ENCODE data around the gene SORCS1. TPM values are rescaled to one million over a fixed set of nuclear protein-coding genes. Genes with fewer than 3 reads are reported as not detected.

SORCS1 gene
- polyA plus RNA-seq, 6 donors from 2014 or later = not detected

DNA sequence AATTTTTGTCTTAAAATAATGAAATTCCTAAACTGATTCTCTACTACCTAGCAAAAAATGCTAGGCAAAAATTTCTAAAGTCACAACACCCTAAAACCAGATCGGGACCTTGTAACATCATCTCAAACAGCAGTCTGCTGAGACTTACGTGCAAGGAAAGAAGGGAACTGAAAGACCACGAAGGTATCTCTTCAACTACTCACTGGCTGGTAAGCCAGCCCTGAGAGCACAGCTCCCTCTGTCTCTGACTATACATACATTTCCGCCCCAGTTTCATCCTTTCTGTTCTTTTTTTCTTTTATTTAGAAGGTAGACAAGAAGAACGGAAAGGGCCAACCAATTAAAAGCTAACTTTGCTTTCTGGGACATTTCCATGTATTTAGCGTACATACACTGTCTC lies 15.6 kb downstream of the SORCS1 start:
- no peak for ATAC-seq (ENCODE audit: low read depth in 2 of 2)
- H3K9me3 Mint-ChIP-seq = peaks cover 11 to 43% (median 20%) of the 10 kb centered on the region in 7 donors
- no peak overlapping the region for H3K27ac Mint-ChIP-seq

DNA sequence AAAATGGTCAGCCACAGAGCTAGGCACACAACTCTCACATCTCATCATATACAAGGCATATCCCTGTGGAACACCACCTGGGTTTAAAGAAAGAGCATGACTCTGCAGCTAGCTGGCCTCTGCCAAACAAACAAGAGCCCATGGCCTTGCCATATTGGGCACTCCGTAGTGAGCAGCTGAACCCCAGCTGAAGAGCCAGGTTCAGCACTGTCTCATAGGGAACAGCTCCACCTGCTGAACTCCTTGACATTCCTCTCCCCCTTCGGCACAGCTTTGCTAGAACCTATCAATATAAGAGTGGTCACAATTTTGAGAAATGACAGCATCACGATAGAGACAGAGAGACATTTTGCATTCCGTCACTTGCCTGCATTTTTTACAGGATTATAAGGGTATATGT lies 20.0 kb downstream of the SORCS1 start:
- no peaks in the 10 kb centered on the region for H3K4me1 Mint-ChIP-seq
- H3K36me3 Mint-ChIP-seq = no peaks in the 10 kb centered on the region
- H3K27me3 Mint-ChIP-seq = no peaks in the 10 kb centered on the region
- DNase-seq (no peak), ATAC-seq (ENCODE audit: low read depth in 2 of 2) (no peak)
- no peak overlapping the region for H3K4me3 Mint-ChIP-seq
- no peak overlapping the region for H3K27ac Mint-ChIP-seq
- peaks cover 0 to 12% (median 0%) of the 10 kb centered on the region in 7 donors for H3K9me3 Mint-ChIP-seq

More for the DNA sequence above, 15.6 kb downstream of the SORCS1 start:
- Mint-ChIP-seq H3K4me1 (peaks cover 0 to 4% (median 0%) of the 10 kb centered on the region in 3 donors), H3K4me3 (no peak overlapping the region), H3K36me3 (peaks cover 5 to 25% of the 10 kb centered on the region in 2 donors), H3K27me3 (no peaks in the 10 kb centered on the region)
- DNase-seq = no peak

DNA sequence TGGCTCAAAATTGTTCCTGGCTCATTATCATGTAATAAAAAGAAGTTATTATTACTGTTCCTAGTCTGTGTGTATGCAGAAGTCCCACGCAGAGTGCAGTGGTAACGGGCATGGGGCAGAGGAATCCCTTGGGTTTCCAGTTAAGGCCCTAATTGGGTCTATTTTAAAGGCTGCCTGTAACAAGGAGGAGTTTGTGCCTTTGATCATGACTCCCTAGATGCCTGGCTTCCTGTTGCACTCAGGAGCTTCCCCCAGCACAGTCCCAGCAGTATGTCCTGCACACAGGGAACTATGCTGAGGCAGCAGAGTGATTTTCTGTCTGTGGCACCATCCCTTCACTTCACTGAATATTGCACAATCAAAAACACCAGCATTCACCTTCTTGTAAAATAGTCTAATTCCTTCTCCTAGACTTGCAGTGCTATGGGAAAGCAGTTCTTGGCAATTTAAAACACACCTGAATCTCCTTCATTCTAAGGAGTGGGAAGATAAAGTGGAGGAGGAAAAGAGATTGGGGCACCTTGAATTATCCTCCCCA lies 22.9 kb downstream of the SORCS1 start:
- Mint-ChIP-seq H3K27ac (no peak overlapping the region), H3K27me3 (no peaks in the 10 kb centered on the region), H3K4me3 (no peak overlapping the region), H3K36me3 (no peaks in the 10 kb centered on the region), H3K4me1 (no peaks in the 10 kb centered on the region), H3K9me3 (peaks cover 0 to 4% (median 0%) of the 10 kb centered on the region in 7 donors)
- ATAC-seq (ENCODE audit: low read depth in 2 of 2) = no peak
- no peak for DNase-seq

DNA sequence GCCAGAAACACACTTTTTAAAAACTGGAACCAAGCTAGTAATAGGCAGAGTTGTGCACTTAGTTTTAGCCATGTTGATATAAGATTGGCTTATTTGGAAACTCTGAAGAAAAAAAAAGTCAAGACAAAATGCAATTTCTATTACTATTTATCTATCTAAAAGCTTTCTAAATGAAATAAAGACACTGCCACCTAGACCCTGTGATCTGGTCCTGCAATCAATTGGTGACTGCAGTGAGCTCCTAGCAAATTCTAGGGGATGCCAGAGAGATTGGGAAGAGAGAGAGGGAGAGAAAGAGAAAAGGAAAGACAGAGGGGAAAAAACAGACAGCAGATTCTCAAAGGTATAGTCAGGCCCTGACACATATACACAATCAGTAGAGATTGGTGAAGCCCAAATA lies 25.3 kb downstream of the SORCS1 start:
- peaks cover 0 to 5% (median 0%) of the 10 kb centered on the region in 7 donors for H3K9me3 Mint-ChIP-seq
- H3K4me1 Mint-ChIP-seq = no peaks in the 10 kb centered on the region
- DNase-seq (no peak), ATAC-seq (ENCODE audit: low read depth in 2 of 2) (no peak)
- no peaks in the 10 kb centered on the region for H3K27me3 Mint-ChIP-seq
- no peaks in the 10 kb centered on the region for H3K36me3 Mint-ChIP-seq
- H3K4me3 Mint-ChIP-seq = no peak overlapping the region
- no peak overlapping the region for H3K27ac Mint-ChIP-seq

DNA sequence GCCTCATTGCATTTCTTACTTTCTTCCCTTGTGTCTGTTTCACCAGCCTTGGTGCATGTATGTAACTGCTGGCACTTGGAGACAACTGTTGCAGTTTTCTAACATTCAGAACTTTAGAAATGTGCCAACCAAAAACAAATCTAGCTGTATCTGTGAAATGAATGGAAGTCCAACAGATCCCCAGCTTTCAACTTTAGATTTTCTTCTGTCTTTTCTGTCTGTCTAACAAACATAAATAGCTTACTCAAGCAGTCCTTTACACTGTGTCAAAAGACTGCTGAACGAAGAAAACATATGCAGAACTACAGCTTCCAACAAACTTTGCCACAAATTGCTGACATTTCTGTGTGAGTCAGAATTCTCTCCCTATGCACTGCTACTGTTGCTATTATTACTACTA lies 30.9 kb downstream of the SORCS1 start:
- ATAC-seq (ENCODE audit: low read depth in 2 of 2) = no peak
- Mint-ChIP-seq H3K27me3 (no peaks in the 10 kb centered on the region), H3K9me3 (peaks cover 0 to 9% (median 3%) of the 10 kb centered on the region in 7 donors), H3K4me3 (no peak overlapping the region), H3K36me3 (no peaks in the 10 kb centered on the region), H3K4me1 (no peaks in the 10 kb centered on the region), H3K27ac (no peak overlapping the region)
- DNase-seq = no peak

DNA sequence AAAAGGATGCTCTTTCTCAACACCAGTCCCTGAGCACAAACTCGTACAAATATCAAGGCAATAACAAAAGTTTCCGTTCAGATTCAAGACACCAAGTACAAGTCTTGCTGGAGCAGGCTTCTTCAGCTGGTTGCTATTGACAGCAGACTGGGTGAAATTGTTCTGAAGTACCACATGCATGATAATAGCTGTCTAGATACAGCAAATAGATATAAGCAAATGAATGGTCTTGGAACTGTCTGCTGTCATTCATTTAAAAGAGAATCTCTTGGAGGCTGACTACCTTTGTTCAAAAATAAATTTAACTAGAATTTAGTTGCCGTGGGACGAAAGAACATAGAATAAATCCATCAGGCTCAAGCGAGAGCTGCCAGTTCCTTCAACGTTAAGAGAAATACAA lies 35.5 kb downstream of the SORCS1 start:
- H3K27ac Mint-ChIP-seq = no peak overlapping the region
- no peaks in the 10 kb centered on the region for H3K36me3 Mint-ChIP-seq
- DNase-seq (no peak), ATAC-seq (ENCODE audit: low read depth in 2 of 2) (no peak)
- no peaks in the 10 kb centered on the region for H3K4me1 Mint-ChIP-seq
- H3K9me3 Mint-ChIP-seq = peaks cover 0 to 8% (median 0%) of the 10 kb centered on the region in 7 donors
- H3K4me3 Mint-ChIP-seq = no peak overlapping the region
- no peaks in the 10 kb centered on the region for H3K27me3 Mint-ChIP-seq

DNA sequence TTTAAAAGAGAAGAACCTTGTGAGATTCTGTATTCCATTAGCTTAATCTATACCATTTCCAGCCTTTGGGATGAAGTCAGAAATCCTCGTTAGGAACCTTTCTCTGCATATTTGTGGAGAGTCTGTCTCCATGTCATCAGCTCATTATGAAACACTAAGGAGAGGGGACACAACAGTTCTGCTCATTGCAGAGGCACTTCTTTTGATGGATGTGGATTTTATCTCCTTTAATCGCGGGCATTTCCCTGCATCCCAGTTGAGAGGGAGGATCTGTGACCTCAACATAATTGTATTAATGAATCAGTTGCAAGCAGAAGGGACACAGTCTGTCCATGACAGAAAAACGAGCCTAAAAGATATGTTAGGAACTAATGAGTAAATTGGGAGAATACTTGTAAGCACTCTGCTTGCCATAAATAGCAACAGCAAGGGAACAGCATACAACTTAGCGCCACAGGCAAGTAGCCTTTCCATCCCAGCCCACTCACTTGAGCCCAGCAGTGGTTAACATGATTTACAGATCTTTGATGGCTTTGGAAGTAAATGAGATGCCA lies 37.9 kb downstream of the SORCS1 start:
- no peaks in the 10 kb centered on the region for H3K27me3 Mint-ChIP-seq
- no peaks in the 10 kb centered on the region for H3K36me3 Mint-ChIP-seq
- H3K9me3 Mint-ChIP-seq = peaks cover 0 to 8% (median 0%) of the 10 kb centered on the region in 7 donors
- H3K4me3 Mint-ChIP-seq = no peak overlapping the region
- ATAC-seq (ENCODE audit: low read depth in 2 of 2) = no peak
- H3K27ac Mint-ChIP-seq = no peak overlapping the region
- DNase-seq = no peak
- no peaks in the 10 kb centered on the region for H3K4me1 Mint-ChIP-seq

DNA sequence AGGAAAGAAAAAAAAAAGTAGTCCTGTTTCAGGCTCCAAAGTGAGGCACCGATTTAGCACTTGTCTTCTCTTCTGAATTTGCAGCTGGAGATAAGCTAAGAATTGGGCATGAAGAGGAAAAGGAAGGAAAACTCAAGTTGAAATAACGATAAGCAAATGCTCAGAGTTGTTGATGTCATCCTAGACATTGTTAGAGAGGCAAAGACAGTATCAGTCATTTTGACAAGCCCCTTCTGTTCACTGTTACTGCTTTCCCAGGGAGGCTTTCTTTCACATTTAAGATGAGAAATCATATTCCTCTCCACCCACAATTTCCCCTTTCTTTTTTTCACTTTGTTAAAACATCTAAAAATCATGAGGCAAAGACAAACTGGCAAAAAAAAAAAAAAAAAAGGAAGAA lies 41.8 kb downstream of the SORCS1 start:
- ATAC-seq (ENCODE audit: low read depth in 2 of 2) = no peak
- Mint-ChIP-seq H3K36me3 (no peaks in the 10 kb centered on the region), H3K4me3 (no peak overlapping the region), H3K27me3 (no peaks in the 10 kb centered on the region), H3K27ac (no peak overlapping the region), H3K4me1 (no peaks in the 10 kb centered on the region), H3K9me3 (peaks cover 0 to 5% (median 0%) of the 10 kb centered on the region in 7 donors)
- DNase-seq = no peak

DNA sequence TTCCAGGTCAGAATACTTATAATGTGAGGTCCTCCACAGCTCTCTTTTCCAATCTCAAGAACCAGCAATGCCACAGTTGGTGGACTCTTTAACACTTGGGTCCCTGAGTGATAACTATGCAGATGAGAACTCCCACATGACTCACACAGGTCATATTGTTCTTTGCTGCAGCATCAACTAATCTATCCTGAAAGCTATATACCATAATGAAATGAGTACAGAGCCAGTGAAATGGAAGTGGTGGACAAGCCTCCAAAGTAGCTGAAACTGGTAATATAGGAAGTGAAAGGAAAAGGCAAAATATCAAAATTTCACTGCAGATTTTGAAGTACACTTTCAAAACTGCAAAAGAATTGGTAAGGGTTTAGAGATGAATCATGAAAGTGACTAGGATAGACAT lies 45.6 kb downstream of the SORCS1 start:
- H3K27me3 Mint-ChIP-seq = no peaks in the 10 kb centered on the region
- DNase-seq (no peak), ATAC-seq (ENCODE audit: low read depth in 2 of 2) (no peak)
- peaks cover 0 to 15% (median 1%) of the 10 kb centered on the region in 7 donors for H3K9me3 Mint-ChIP-seq
- no peaks in the 10 kb centered on the region for H3K4me1 Mint-ChIP-seq
- H3K4me3 Mint-ChIP-seq = no peak overlapping the region
- no peak overlapping the region for H3K27ac Mint-ChIP-seq
- H3K36me3 Mint-ChIP-seq = no peaks in the 10 kb centered on the region

DNA sequence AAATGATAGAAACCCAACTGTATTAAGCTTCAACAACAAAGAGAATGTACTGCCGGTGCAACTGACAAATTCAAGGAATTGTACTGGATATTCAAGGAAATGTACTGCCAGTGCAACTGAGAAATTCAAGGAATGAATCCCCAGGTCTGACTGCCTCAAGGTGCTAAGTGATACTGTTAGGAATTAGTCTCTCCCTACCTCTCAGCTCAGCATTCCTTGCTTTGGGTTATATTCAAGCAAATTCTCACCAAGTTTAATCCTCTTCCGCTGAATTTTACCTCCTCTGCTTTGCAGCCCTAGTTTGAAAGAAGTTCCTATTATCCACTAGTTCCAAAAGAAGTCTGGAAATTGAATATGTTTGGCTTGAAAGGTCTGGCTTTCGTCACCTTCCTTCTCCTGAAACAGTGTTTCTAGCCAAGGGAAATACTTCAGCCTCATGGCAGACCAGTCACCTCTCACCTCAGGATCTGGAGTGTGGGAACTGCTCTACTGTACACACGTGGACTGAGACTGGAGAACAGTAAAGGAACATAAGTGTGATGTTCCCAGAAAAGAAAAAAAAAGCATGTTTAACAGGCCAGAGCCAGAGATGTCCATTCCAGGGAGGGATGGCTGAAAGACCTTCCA lies 60.4 kb downstream of the SORCS1 start:
- no peak overlapping the region for H3K27ac Mint-ChIP-seq
- no peaks in the 10 kb centered on the region for H3K4me1 Mint-ChIP-seq
- H3K27me3 Mint-ChIP-seq = no peaks in the 10 kb centered on the region
- H3K36me3 Mint-ChIP-seq = no peaks in the 10 kb centered on the region
- peaks cover 5 to 16% (median 9%) of the 10 kb centered on the region in 7 donors for H3K9me3 Mint-ChIP-seq
- DNase-seq (no peak), ATAC-seq (ENCODE audit: low read depth in 2 of 2) (no peak)
- no peak overlapping the region for H3K4me3 Mint-ChIP-seq

DNA sequence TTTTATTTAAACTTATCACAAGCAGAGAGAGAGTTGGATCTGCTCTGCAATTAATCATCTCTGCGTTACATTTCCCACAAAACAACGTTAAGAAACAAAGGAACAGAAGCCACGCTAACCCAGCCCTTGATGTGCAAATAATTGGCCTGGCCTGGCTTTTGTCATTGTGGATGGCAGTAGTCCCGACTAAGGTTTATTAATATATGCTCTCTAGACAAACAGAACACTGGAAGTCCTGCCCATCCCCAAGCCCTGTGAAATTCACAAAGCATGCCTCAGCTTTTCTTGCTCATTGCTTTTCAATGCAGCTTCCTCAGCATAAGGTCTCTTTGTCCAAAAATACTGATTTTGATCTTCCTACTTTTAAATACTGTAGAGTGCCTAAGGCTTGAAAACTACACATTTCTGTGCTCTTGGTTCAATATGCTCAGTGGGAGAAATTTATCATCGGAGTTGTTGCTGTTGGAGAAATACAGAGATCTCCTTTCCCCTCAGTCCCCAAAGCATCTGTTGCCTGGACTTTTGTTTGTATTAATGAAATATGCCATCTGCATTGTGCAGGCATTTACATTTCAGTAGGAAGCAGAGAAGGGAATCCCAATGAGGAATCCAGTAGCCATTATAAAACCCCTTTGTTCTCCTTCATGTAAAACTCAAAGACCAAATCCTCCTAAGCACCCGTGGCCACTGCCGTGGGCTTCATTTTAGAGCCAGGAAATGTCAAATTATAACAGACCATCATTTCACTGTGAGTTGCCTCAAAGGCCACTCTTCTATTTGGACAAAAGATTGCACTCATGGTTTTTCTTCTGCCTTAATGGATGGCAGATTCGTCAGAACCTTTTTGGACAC lies 61.1 kb downstream of the SORCS1 start:
- Mint-ChIP-seq H3K27me3 (no peaks in the 10 kb centered on the region), H3K36me3 (no peaks in the 10 kb centered on the region), H3K27ac (no peak overlapping the region), H3K4me3 (no peak overlapping the region), H3K9me3 (peaks cover 3 to 12% (median 4%) of the 10 kb centered on the region in 7 donors), H3K4me1 (no peaks in the 10 kb centered on the region)
- DNase-seq (no peak), ATAC-seq (ENCODE audit: low read depth in 2 of 2) (no peak)

DNA sequence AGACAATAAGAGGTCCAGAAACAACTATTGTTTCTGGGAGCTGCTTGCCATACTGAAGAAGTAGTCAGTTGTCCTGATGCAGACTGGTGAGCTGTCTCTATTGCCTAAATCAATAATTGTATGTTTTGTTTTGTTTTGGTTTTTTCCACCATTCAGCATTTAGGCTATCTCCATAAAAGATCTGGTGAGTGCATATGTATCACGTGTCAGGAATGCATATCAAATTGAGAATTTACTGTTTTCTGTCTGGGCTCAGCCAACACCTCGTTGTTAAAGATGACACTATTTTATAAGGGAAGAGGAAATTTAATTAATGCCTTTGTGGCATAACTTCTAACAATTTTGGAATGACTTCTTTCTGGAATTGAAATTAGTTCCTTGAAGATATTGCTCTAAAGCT lies 66.2 kb downstream of the SORCS1 start:
- Mint-ChIP-seq H3K27ac (no peak overlapping the region), H3K27me3 (no peaks in the 10 kb centered on the region), H3K4me1 (no peaks in the 10 kb centered on the region), H3K36me3 (no peaks in the 10 kb centered on the region), H3K9me3 (peaks cover 0 to 13% (median 2%) of the 10 kb centered on the region in 7 donors), H3K4me3 (no peak overlapping the region)
- ATAC-seq (ENCODE audit: low read depth in 2 of 2) (no peak), DNase-seq (no peak)

DNA sequence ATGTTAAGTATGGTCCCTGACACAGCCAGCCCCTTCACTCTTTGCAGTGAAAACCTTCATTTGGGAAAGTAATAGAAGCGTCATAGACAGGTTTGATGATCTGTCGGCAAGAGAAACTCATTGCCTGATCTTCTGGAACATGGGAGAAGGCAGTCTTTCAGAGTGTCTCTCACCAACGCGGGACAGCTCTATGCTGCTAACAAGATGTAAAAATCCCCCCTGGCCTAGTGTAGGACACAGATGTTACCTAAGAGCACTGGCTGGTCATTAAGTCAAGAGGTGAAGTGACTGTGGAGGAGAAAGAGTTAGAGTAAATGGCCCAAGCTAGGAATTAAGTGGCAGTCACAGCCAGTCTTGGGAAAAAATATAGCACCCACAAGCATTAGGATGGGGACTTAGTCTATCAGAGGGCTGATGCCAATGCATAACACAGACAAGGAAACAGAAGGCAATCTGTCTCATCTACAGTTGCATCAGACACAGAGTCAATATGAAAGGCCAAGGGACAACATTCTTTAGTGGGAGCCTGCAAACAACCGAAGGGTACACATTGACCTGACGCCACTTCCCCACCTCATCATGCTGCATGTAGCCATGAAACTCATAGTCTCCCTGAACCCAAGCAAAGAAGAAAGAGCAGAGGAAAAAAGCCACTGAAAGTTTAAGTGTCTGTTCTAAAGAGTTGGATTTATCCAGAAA lies 69.5 kb downstream of the SORCS1 start:
- no peaks in the 10 kb centered on the region for H3K27me3 Mint-ChIP-seq
- H3K36me3 Mint-ChIP-seq = no peaks in the 10 kb centered on the region
- no peak overlapping the region for H3K27ac Mint-ChIP-seq
- no peaks in the 10 kb centered on the region for H3K4me1 Mint-ChIP-seq
- ATAC-seq (ENCODE audit: low read depth in 2 of 2) (no peak), DNase-seq (no peak)
- H3K9me3 Mint-ChIP-seq = peaks cover 0 to 16% (median 2%) of the 10 kb centered on the region in 7 donors
- H3K4me3 Mint-ChIP-seq = no peak overlapping the region

Data from naive B cell (primary cell).